ENCODE measurements around the gene PSAPL1. TPM values are rescaled to one million over a fixed set of nuclear protein-coding genes. Genes with fewer than 3 reads are reported as not detected.

The PSAPL1 gene
- total RNA-seq, 1 experiment from 2014 or later: 0.05 TPM

DNA sequence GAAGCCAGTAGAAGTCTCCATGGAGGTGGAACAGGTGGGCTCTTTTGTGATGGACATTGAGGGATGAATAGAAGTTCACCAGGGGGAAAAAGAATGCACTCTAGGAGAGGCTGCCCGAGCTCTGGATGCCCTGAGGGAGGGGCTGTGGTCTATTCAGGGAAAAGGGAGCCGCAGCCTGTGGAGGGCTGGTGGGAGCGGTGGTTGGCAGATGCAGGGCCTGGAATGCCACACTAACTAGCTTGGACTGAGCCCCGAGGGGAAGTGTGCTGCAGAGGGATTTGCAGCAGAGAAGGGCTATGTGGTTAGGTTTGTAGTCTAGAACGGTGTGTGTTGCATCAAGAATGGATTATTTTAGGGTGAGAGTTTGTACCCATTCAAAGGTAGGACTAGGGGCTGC is 29.5 kb upstream of the PSAPL1 start:
- RAD21 ChIA-PET (ENCODE audit: low non-redundant PET in 1 of 2, low total read pairs in 2 of 2, uncharacterized antibody in 2 of 2, unreplicated experiment in 2 of 2): interaction anchor here in 1 of 2 experiments (0.6 kb wide), 1 partner anchor 240 kb away, joined by 3 read pairs; no protein-coding TSS in a partner anchor
- peaks cover 0 to 6% of the 10 kb centered on the region in 2 experiments; a peak in 1 of 4 replicates for H3K4me1 ChIP-seq (ENCODE audit: control insufficient read depth in 1 of 2, insufficient read depth in 2 of 2, low read length in 2 of 2)
- BruUV-seq (replicated peaks): no TSS peak
- DNase-seq (ENCODE audit: low read depth, low spot score): no peak
- no peaks in the 10 kb centered on the region for H4K20me1 ChIP-seq (ENCODE audit: insufficient read depth)
- no peak overlapping the region for H3K4me2 ChIP-seq (ENCODE audit: low read length)
- H3K36me3 ChIP-seq (ENCODE audit: control insufficient read depth in 1 of 2, insufficient read depth in 2 of 2, low read length in 2 of 2): no peaks in the 10 kb centered on the region
- H3K79me2 ChIP-seq (ENCODE audit: insufficient read depth, low read length): no peaks in the 10 kb centered on the region
- POLR2A ChIA-PET: no interaction called here
- no peak overlapping the region for H3K9ac ChIP-seq (ENCODE audit: low read length)
- intact Hi-C loops (cut with micrococcal nuclease): no loop called here
- H2AFZ ChIP-seq (ENCODE audit: low read depth, low read length, poor library complexity, severe bottlenecking): no peak overlapping the region
- H3K27me3 ChIP-seq (ENCODE audit: insufficient read depth, low read length): peaks cover 8% of the 10 kb centered on the region; the same call in 1 of the 2 replicates
- CTCF ChIA-PET: no interaction called here
- no peak overlapping the region for H3K27ac ChIP-seq (ENCODE audit: low read depth, low read length)
- no peaks in the 10 kb centered on the region for H3K9me2 ChIP-seq (ENCODE audit: insufficient read depth)
- no peak for ATAC-seq
- TF ChIP-seq, protein P1, sequence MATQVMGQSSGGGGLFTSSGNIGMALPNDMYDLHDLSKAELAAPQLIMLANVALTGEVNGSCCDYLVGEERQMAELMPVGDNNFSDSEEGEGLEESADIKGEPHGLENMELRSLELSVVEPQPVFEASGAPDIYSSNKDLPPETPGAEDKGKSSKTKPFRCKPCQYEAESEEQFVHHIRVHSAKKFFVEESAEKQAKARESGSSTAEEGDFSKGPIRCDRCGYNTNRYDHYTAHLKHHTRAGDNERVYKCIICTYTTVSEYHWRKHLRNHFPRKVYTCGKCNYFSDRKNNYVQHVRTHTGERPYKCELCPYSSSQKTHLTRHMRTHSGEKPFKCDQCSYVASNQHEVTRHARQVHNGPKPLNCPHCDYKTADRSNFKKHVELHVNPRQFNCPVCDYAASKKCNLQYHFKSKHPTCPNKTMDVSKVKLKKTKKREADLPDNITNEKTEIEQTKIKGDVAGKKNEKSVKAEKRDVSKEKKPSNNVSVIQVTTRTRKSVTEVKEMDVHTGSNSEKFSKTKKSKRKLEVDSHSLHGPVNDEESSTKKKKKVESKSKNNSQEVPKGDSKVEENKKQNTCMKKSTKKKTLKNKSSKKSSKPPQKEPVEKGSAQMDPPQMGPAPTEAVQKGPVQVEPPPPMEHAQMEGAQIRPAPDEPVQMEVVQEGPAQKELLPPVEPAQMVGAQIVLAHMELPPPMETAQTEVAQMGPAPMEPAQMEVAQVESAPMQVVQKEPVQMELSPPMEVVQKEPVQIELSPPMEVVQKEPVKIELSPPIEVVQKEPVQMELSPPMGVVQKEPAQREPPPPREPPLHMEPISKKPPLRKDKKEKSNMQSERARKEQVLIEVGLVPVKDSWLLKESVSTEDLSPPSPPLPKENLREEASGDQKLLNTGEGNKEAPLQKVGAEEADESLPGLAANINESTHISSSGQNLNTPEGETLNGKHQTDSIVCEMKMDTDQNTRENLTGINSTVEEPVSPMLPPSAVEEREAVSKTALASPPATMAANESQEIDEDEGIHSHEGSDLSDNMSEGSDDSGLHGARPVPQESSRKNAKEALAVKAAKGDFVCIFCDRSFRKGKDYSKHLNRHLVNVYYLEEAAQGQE (IDR thresholded peaks at IDR 0.05; ENCODE audit: low read depth): no peak
- no peak for TF ChIP-seq SIN3A (IDR thresholded peaks at IDR 0.05; ENCODE audit: low read depth)
- no peak for TF ChIP-seq SRF (IDR thresholded peaks at IDR 0.05; ENCODE audit: low read depth)
- no peak for TF ChIP-seq ELF1 (IDR thresholded peaks at IDR 0.05; ENCODE audit: borderline replicate concordance, low read depth)
- H3K9me3 ChIP-seq (ENCODE audit: control insufficient read depth in 1 of 2, insufficient read depth in 1 of 2, low read depth in 1 of 2, low read length in 2 of 2): no peaks in the 10 kb centered on the region
- H3K4me3 ChIP-seq (replicated peaks in 1 of 2; ENCODE audit: low read depth in 1 of 2, low read length in 2 of 2): no peak overlapping the region

DNA sequence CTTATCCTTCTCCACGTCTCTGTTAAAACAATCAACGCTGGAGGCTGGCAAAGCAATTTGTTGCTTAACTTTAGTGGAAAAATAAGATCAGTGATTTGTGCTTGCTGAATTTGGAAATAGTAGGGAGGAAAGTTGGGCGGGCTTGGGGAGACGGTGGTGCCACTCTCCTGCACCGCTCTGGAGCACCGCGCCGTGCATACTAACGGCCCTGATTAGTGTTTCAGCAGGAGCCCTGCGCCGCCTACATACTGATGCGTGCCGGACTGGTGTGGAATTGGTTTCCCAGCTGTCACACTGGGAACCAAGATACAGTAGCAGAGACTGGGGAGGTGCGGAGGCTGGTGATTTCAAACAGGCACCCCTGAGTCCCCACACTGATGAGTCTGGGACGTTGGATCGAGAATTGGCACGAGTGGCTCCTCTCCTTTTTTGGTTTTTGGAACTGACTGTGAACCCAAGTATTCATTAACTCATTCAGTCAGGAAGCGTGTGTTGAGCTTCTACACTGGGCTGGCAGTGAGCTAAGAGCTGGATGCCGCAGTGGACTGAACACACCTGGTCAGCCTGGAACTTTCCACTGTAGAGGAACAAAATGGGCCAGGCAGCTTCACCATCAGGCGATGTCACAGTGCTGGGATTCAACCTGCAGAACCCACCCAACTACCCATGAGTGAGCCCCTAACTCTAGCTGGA is 29.0 kb upstream of the PSAPL1 start:
- H2AFZ ChIP-seq (ENCODE audit: low read depth, low read length, poor library complexity, severe bottlenecking): no peak overlapping the region
- no peaks in the 10 kb centered on the region for H3K79me2 ChIP-seq (ENCODE audit: insufficient read depth, low read length)
- H3K9me2 ChIP-seq (ENCODE audit: insufficient read depth): no peaks in the 10 kb centered on the region
- H3K4me2 ChIP-seq (ENCODE audit: low read length): no peak overlapping the region
- no peaks in the 10 kb centered on the region for H3K36me3 ChIP-seq (ENCODE audit: control insufficient read depth in 1 of 2, insufficient read depth in 2 of 2, low read length in 2 of 2)
- H3K27me3 ChIP-seq (ENCODE audit: insufficient read depth, low read length): 0 out of 2 replicates have a peak, but pooled peaks cover 2% of the 10 kb centered on the region
- ChIA-PET RAD21 (ENCODE audit: low non-redundant PET in 1 of 2, low total read pairs in 2 of 2, uncharacterized antibody in 2 of 2, unreplicated experiment in 2 of 2) (no interaction called here), CTCF (no interaction called here), POLR2A (no interaction called here)
- no peak overlapping the region for H3K9ac ChIP-seq (ENCODE audit: low read length)
- H4K20me1 ChIP-seq (ENCODE audit: insufficient read depth): no peaks in the 10 kb centered on the region
- no TSS peak for BruUV-seq (replicated peaks)
- no peak overlapping the region for H3K4me3 ChIP-seq (replicated peaks in 1 of 2; ENCODE audit: low read depth in 1 of 2, low read length in 2 of 2)
- H3K9me3 ChIP-seq (ENCODE audit: control insufficient read depth in 1 of 2, insufficient read depth in 1 of 2, low read depth in 1 of 2, low read length in 2 of 2): no peaks in the 10 kb centered on the region
- intact Hi-C loops (cut with micrococcal nuclease): loop anchor here (2.0 kb wide), 1 partner anchor 271 kb away; the partner anchor contains the start of gene SORCS2
- ATAC-seq (no peak), DNase-seq (ENCODE audit: low read depth, low spot score) (no peak)
- H3K27ac ChIP-seq (ENCODE audit: low read depth, low read length): no peak overlapping the region
- peaks cover 0 to 6% of the 10 kb centered on the region in 2 experiments; a peak in 1 of 4 replicates for H3K4me1 ChIP-seq (ENCODE audit: control insufficient read depth in 1 of 2, insufficient read depth in 2 of 2, low read length in 2 of 2)
- TF ChIP-seq, protein P2, sequence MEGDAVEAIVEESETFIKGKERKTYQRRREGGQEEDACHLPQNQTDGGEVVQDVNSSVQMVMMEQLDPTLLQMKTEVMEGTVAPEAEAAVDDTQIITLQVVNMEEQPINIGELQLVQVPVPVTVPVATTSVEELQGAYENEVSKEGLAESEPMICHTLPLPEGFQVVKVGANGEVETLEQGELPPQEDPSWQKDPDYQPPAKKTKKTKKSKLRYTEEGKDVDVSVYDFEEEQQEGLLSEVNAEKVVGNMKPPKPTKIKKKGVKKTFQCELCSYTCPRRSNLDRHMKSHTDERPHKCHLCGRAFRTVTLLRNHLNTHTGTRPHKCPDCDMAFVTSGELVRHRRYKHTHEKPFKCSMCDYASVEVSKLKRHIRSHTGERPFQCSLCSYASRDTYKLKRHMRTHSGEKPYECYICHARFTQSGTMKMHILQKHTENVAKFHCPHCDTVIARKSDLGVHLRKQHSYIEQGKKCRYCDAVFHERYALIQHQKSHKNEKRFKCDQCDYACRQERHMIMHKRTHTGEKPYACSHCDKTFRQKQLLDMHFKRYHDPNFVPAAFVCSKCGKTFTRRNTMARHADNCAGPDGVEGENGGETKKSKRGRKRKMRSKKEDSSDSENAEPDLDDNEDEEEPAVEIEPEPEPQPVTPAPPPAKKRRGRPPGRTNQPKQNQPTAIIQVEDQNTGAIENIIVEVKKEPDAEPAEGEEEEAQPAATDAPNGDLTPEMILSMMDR (IDR thresholded peaks at IDR 0.05 in 2 of 3, conservative IDR thresholded peaks at IDR 0.05 in 1 of 3; ENCODE audit: borderline replicate concordance in 1 of 3, insufficient read depth in 1 of 3, low read depth in 2 of 3, low read length in 2 of 3): no peak
- TF ChIP-seq, protein P1 (IDR thresholded peaks at IDR 0.05; ENCODE audit: low read depth): no peak
